ENCODE data around the gene FAM20C. TPM values are rescaled to one million over a fixed set of nuclear protein-coding genes. Genes with fewer than 3 reads are reported as not detected.

FAM20C gene
- total and polyA plus RNA-seq, 2 of the 8 experiments (the other 6 are each of a cell fraction or from before 2014, with no cell fraction given): 9.5 to 34.8 TPM

- TF ChIP-seq CHD7 (IDR thresholded peaks at IDR 0.05; ENCODE audit: insufficient replicate concordance, low read length): no peak
- no peak for TF ChIP-seq CTCF (IDR thresholded peaks at IDR 0.05; ENCODE audit: control extremely low read depth in 1 of 3, insufficient read depth in 1 of 3, low read depth in 1 of 3, low read length in 3 of 3)
- TF ChIP-seq KDM4A (IDR thresholded peaks at IDR 0.05; ENCODE audit: low read depth, low read length, severe bottlenecking): no peak
- no peak for TF ChIP-seq SP2 (IDR thresholded peaks at IDR 0.05; ENCODE audit: low read length)
- TF ChIP-seq HDAC2 (IDR thresholded peaks at IDR 0.05; ENCODE audit: borderline replicate concordance in 1 of 2, low read depth in 2 of 2, low read length in 2 of 2): no peak
- TF ChIP-seq SP4 (IDR thresholded peaks at IDR 0.05; ENCODE audit: low read length): no peak
- TF ChIP-seq, protein P1, sequence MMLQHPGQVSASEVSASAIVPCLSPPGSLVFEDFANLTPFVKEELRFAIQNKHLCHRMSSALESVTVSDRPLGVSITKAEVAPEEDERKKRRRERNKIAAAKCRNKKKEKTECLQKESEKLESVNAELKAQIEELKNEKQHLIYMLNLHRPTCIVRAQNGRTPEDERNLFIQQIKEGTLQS (IDR thresholded peaks at IDR 0.05; ENCODE audit: insufficient read depth, low read depth, low read length): no peak
Measured at GRCh38 chr7:218316-218715, 25.9 kb downstream of the FAM20C start (continued).
